HL-60 (cell line): ENCODE measurements around the gene RAC2.

Experiments
- DNase-seq, 2 experiments: peaks; one replicate each; pipeline ENCODE4 v3.0.0-alpha.2; 2010 to 2020; ENCODE audit warnings: low read depth in 1 of 2, low spot score in 1 of 2
- H3K27ac ChIP-seq: fragments of 250-450 bp; sonication (Bioruptor Pico); replicated peaks from 2 replicates; pipeline ENCODE4 v1.5.1; 2020; ENCODE audit warnings: mild to moderate bottlenecking, moderate library complexity
- H3K27me3 ChIP-seq: fragments of 250-450 bp; sonication (Bioruptor Pico); 2 replicates; pipeline ENCODE4 v1.5.1; 2021; ENCODE audit warnings: mild to moderate bottlenecking, moderate library complexity; ENCODE audit not compliant: insufficient read depth, poor library complexity, severe bottlenecking
- H3K4me3 ChIP-seq: replicated peaks from 2 replicates; pipeline ENCODE4 v1.5.1; 2011; ENCODE audit warnings: mild to moderate bottlenecking, control low read depth, low read length; ENCODE audit not compliant: insufficient read depth
- GABPA ChIP-seq: IDR thresholded peaks from 2 replicates; pipeline ENCODE4 v1.6.1; 2012; ENCODE audit warnings: low read depth
- POLR2AphosphoS5 ChIP-seq: IDR thresholded peaks from 2 replicates; pipeline ENCODE4 v1.6.1; 2012; ENCODE audit warnings: low read depth
- SPI1 ChIP-seq: IDR thresholded peaks from 2 replicates; pipeline ENCODE4 v1.6.1; 2012; ENCODE audit warnings: low read depth, mild to moderate bottlenecking, borderline replicate concordance
- TF ChIP-seq, protein P1 (sequence below): IDR thresholded peaks from one replicate; pipeline ENCODE4 v1.5.1; 2011; ENCODE audit warnings: low read length, control low read depth, inconsistent platforms; ENCODE audit not compliant: insufficient read depth
- TF ChIP-seq, protein P2 (sequence below): IDR thresholded peaks from 2 replicates; pipeline ENCODE4 v1.6.1; 2012; ENCODE audit warnings: low read depth; ENCODE audit not compliant: insufficient replicate concordance

The RAC2 gene

DNA sequence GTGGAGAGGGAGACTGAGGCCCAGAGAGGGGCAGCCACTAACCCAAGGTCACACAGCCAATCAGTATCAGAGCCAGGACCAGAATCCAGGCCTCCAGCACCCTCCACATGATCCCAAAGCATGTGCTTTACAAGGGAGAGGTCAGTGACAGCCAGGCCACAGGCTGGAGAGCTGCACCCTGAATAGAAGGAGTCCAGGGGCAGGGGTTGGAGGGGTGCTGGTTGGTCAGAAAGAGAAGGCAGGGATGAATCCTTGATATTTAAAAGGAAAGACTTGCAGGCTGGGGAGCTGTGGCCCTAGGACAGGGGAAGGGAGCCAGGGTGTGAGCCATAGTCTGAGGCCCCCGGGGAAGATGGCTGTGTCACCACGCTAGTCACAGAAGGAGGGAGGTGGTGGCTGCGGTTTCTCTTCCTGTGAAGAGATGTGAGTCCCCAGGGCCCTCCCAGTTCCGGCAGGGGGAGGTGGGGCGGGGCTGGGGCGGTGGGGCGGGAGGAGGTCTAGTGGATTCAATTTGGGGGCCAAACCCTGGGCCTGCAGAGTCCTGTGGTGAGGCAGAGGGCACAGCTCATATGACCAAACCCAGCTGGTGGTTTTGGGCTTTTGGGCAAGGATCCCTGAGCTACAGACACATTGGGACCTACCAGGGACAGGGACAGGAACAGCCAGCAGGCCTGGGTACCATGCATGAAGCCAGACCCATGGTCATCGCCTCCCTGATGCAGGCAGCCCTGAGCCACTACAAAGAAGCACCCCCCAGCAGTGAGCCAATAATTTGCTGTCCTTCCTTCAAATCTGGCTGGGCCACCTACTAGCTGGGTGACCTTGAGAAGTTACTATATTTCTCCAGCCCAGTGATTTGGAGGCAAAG, 14.0 kb downstream of the RAC2 start:
- TF ChIP-seq, protein P1, sequence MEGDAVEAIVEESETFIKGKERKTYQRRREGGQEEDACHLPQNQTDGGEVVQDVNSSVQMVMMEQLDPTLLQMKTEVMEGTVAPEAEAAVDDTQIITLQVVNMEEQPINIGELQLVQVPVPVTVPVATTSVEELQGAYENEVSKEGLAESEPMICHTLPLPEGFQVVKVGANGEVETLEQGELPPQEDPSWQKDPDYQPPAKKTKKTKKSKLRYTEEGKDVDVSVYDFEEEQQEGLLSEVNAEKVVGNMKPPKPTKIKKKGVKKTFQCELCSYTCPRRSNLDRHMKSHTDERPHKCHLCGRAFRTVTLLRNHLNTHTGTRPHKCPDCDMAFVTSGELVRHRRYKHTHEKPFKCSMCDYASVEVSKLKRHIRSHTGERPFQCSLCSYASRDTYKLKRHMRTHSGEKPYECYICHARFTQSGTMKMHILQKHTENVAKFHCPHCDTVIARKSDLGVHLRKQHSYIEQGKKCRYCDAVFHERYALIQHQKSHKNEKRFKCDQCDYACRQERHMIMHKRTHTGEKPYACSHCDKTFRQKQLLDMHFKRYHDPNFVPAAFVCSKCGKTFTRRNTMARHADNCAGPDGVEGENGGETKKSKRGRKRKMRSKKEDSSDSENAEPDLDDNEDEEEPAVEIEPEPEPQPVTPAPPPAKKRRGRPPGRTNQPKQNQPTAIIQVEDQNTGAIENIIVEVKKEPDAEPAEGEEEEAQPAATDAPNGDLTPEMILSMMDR, result no peak
- TF ChIP-seq GABPA (no peak), POLR2AphosphoS5 (peak; percentile 62; the same call in 1 of the 2 replicates)
- Histone ChIP-seq H3K27ac (peak overlapping the region; percentile 81), H3K4me3 (no peak overlapping the region), H3K27me3 (no peaks in the 10 kb centered on the region)
- DNase-seq, result peak in 1 of 2 experiments; percentile 91

DNA sequence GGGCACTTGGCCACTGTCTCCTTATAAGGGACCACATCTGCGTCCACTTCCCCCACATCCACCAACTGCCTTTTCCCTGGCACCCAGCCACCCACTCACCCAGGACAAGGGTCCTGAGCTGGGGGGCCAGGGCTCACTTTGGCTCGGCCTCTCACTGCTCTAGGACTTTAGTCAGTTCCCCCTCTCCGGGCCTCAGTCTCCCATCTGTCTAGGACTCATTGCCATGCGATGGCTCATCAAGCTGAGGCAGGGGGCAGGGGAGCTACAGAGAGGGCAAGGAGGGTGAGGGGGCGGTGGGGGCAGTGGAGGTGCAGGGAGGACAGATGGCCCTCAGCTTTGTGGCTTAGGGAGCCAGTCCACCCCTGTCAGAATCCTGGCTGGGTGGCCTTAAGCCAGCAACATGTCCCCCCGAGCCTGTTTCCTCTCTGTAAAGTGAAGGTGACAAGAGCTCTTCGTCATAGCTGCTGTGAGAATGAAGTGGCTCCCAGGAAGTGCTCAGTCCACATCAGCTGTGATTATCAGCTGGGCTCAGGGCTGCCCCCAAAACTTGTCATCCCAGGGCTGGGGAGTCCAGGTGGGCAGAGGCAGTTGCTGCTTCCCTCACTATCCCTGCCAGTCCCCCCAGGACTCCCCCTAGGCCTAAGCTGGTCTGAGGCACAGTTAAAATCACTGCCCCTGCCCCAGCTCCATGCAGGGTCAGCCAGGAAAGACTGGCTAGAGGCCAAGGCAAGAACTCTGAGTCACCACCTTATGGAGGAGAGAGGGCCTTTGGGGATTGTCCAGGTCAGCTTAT, 14.9 kb downstream of the RAC2 start:
- H3K27ac ChIP-seq, result peak overlapping the region; percentile 81
- DNase-seq, result no peak
- no peak overlapping the region for H3K4me3 ChIP-seq
- TF ChIP-seq GABPA (no peak), POLR2AphosphoS5 (0 out of 2 replicates have a peak, but pooled peaks have one; percentile 2), SPI1 (no peak)
- TF ChIP-seq, protein P1, result no peak
- TF ChIP-seq, protein P2, sequence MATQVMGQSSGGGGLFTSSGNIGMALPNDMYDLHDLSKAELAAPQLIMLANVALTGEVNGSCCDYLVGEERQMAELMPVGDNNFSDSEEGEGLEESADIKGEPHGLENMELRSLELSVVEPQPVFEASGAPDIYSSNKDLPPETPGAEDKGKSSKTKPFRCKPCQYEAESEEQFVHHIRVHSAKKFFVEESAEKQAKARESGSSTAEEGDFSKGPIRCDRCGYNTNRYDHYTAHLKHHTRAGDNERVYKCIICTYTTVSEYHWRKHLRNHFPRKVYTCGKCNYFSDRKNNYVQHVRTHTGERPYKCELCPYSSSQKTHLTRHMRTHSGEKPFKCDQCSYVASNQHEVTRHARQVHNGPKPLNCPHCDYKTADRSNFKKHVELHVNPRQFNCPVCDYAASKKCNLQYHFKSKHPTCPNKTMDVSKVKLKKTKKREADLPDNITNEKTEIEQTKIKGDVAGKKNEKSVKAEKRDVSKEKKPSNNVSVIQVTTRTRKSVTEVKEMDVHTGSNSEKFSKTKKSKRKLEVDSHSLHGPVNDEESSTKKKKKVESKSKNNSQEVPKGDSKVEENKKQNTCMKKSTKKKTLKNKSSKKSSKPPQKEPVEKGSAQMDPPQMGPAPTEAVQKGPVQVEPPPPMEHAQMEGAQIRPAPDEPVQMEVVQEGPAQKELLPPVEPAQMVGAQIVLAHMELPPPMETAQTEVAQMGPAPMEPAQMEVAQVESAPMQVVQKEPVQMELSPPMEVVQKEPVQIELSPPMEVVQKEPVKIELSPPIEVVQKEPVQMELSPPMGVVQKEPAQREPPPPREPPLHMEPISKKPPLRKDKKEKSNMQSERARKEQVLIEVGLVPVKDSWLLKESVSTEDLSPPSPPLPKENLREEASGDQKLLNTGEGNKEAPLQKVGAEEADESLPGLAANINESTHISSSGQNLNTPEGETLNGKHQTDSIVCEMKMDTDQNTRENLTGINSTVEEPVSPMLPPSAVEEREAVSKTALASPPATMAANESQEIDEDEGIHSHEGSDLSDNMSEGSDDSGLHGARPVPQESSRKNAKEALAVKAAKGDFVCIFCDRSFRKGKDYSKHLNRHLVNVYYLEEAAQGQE, result no peak
- H3K27me3 ChIP-seq, result no peaks in the 10 kb centered on the region

DNA sequence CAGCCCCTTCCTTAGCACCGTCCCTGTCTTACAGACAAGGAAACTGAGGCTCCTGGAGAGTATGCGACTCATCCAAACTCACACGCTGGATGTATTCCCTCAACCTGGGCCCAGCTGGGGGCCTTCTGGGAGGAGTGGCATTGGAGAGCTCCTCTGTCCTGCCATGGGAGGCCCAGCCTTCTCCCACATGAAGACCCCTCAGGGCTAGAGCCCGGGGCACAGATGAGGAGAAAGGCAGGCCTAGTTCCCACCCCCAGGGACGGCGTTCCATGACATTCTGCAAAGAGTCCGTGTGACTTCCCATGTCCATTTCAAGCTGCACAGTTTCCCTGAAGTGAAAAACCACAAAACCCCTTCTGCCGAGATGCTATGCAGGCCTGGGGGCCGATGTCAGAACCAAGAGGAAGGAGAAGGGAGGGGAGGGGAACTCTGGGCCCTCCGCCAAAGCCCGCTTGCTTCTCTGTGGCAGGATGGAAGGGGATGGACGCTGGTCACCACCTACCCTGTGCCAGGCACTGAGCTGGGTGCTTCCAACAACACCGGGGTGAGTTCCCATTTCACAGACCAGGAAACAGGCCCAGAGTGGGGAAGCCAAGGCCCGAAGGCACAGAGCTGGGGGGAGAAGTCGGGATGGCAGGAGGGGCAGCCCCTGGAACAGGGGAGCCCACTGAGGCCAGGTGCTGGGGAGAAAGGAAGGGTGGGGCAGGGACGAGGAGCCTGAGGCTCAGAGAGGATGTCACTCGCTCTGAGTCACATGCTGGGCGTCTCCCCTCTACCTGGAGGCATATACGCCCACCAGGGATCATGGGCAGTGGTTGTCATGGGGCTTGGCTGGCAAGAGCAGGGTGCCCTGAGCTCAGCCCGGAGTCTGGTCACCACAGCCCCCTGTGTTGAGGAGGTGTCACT, 15.7 kb downstream of the RAC2 start:
- peak; percentile 24; the same call in 1 of the 2 replicates for TF ChIP-seq POLR2AphosphoS5
- TF ChIP-seq, protein P2, result no peak
- TF ChIP-seq SPI1, result no peak; the same call in 1 of the 2 replicates
- TF ChIP-seq GABPA, result no peak
- TF ChIP-seq, protein P1, result no peak
- Histone ChIP-seq H3K27me3 (no peaks in the 10 kb centered on the region), H3K4me3 (no peak overlapping the region), H3K27ac (peak overlapping the region; percentile 81)
- DNase-seq, result peak in 1 of 2 experiments; percentile 70
